AG09309 (cell line): ENCODE data around the gene TAF1B.

Experiments
- DNase-seq: peaks from one replicate; pipeline ENCODE4 v3.0.0-alpha.2; 2010; ENCODE audit warnings: low read depth
- H3K4me3 ChIP-seq: 2 replicates; pipeline ENCODE4 v1.5.1; 2011; ENCODE audit warnings: mild to moderate bottlenecking, low read depth, low read length, moderate library complexity; ENCODE audit not compliant: control insufficient read depth
- CTCF ChIP-seq: IDR thresholded peaks from 2 replicates; pipeline ENCODE4 v1.5.1; 2011; ENCODE audit warnings: mild to moderate bottlenecking, low read depth, low read length, inconsistent platforms; ENCODE audit not compliant: insufficient read depth, control insufficient read depth; ENCODE audit errors: missing control alignments

TAF1B gene

GRCh38 chr2:9879455-9880194, 36.4 kb downstream of the TAF1B start:
- no peak for TF ChIP-seq CTCF
- no peak overlapping the region for H3K4me3 ChIP-seq

GRCh38 chr2:9883897-9884296, 40.6 kb downstream of the TAF1B start:
- no peak for DNase-seq
- H3K4me3 ChIP-seq: no peak overlapping the region
- TF ChIP-seq CTCF: no peak

More at GRCh38 chr2:9879455-9880194, 36.4 kb downstream of the TAF1B start:
- DNase-seq: no peak

GRCh38 chr2:9884436-9884835, 41.2 kb downstream of the TAF1B start:
- no peak for TF ChIP-seq CTCF
- no peak overlapping the region for H3K4me3 ChIP-seq
- DNase-seq: no peak

GRCh38 chr2:9885036-9885684, 41.9 kb downstream of the TAF1B start:
- H3K4me3 ChIP-seq: no peak overlapping the region
- TF ChIP-seq CTCF: no peak
- no peak for DNase-seq

- DNase-seq: no peak
- no peak for TF ChIP-seq CTCF
- no peak overlapping the region for H3K4me3 ChIP-seq
Observed at GRCh38 chr2:9887513-9887912, 44.2 kb downstream of the TAF1B start.

- DNase-seq: no peak
- H3K4me3 ChIP-seq: no peak overlapping the region
- TF ChIP-seq CTCF: no peak
Observed at GRCh38 chr2:9889812-9890261, 46.6 kb downstream of the TAF1B start.
